DND-41 (cell line): Measurements from ENCODE around the gene ARL13A.

Experiments used
- CTCF ChIP-seq: IDR thresholded peaks from 2 replicates; pipeline ENCODE4 v1.5.1; 2012; ENCODE audit warnings: borderline replicate concordance, low read length, moderate library complexity, mild to moderate bottlenecking; ENCODE audit not compliant: poor library complexity, severe bottlenecking; ENCODE audit errors: extremely low read depth
- EZH2 ChIP-seq: IDR thresholded peaks from 3 replicates; pipeline ENCODE4 v1.6.1; 2012; ENCODE audit warnings: borderline replicate concordance, low read depth, mild to moderate bottlenecking, moderate library complexity, low read length, inconsistent platforms; ENCODE audit not compliant: severe bottlenecking

GRCh38 chrX:101029665-101030064 is 60.2 kb downstream of the ARL13A start:
- TF ChIP-seq CTCF (no peak), EZH2 (no peak)
